Neural progenitor cell (in vitro differentiated cells): ENCODE data around the gene GRIK3. TPM values are rescaled to one million over a fixed set of nuclear protein-coding genes. Genes with fewer than 3 reads are reported as not detected.

Experiments
- DNase-seq: peaks from one replicate; pipeline ENCODE4 v3.0.0-alpha.2; 2016; ENCODE audit warnings: low spot score
- H2AFZ ChIP-seq: fragments of 200-600 bp; sonication (generic); replicated peaks from 2 replicates; pipeline ENCODE4 v1.6.1; 2016; ENCODE audit warnings: antibody characterized with exemption
- H3F3A ChIP-seq: fragments of 200-600 bp; sonication (generic); 2 replicates; pipeline ENCODE4 v1.6.1; 2016; ENCODE audit warnings: antibody characterized with exemption, low read depth
- H3K27ac ChIP-seq: fragments of 200-600 bp; sonication (generic); 2 replicates; pipeline ENCODE4 v1.5.1; 2016; ENCODE audit warnings: mild to moderate bottlenecking
- H3K27me3 ChIP-seq: fragments of 200-600 bp; sonication (generic); 2 replicates; pipeline ENCODE4 v1.6.1; 2016; ENCODE audit warnings: mild to moderate bottlenecking, moderate library complexity
- H3K36me3 ChIP-seq: fragments of 200-600 bp; sonication (generic); 2 replicates; pipeline ENCODE4 v1.5.1; 2016
- H3K4me1 ChIP-seq: fragments of 200-600 bp; sonication (generic); 2 replicates; pipeline ENCODE4 v1.6.1; 2016; ENCODE audit warnings: mixed run types
- H3K4me2 ChIP-seq: fragments of 200-600 bp; sonication (generic); 2 replicates; pipeline ENCODE4 v1.6.1; 2016
- H3K4me3 ChIP-seq: fragments of 200-600 bp; sonication (generic); 2 replicates; pipeline ENCODE4 v1.5.1; 2016
- H3K79me2 ChIP-seq: fragments of 200-600 bp; sonication (generic); 2 replicates; pipeline ENCODE4 v1.6.1; 2016; ENCODE audit warnings: low read depth
- H3K9ac ChIP-seq: fragments of 200-600 bp; sonication (generic); 2 replicates; pipeline ENCODE4 v1.6.1; 2016
- H3K9me3 ChIP-seq: fragments of 200-600 bp; sonication (generic); 2 replicates; pipeline ENCODE4 v1.5.1; 2016; ENCODE audit warnings: low read depth
- H4K20me1 ChIP-seq: fragments of 200-600 bp; sonication (generic); 2 replicates; pipeline ENCODE4 v1.6.1; 2016; ENCODE audit warnings: low read depth
- H3K27ac Mint-ChIP-seq: 3 replicates; pipeline ENCODE4 v1.8.0; 2021; ENCODE audit warnings: mixed read lengths
- H3K27me3 Mint-ChIP-seq: 2 replicates; pipeline ENCODE4 v1.8.0; 2022; ENCODE audit warnings: low read depth, mild to moderate bottlenecking, inconsistent platforms, moderate library complexity, mixed read lengths; ENCODE audit not compliant: insufficient read depth
- H3K36me3 Mint-ChIP-seq: 3 replicates; pipeline ENCODE4 v1.8.0; 2021; ENCODE audit warnings: mixed read lengths
- H3K4me1 Mint-ChIP-seq: 3 replicates; pipeline ENCODE4 v1.8.0; 2021; ENCODE audit warnings: mixed read lengths
- H3K4me3 Mint-ChIP-seq: 3 replicates; pipeline ENCODE4 v1.8.0; 2021; ENCODE audit warnings: mild to moderate bottlenecking, moderate library complexity, mixed read lengths
- H3K9me3 Mint-ChIP-seq: 3 replicates; pipeline ENCODE4 v1.8.0; 2020; ENCODE audit warnings: mixed read lengths
- EZH2 ChIP-seq: fragments of 200-600 bp; sonication (generic); IDR thresholded peaks from 2 replicates; pipeline ENCODE4 v1.6.1; 2017; ENCODE audit warnings: antibody characterized with exemption, mild to moderate bottlenecking, moderate library complexity
- EZH2phosphoT487 ChIP-seq: fragments of 200-600 bp; sonication (generic); IDR thresholded peaks from 2 replicates; pipeline ENCODE4 v1.6.1; 2017; ENCODE audit warnings: antibody characterized with exemption
- total RNA-seq: library from RNA; depleted of rRNA; stranded (reverse); fragments of >200 nt; gene quantifications from 2 replicates; pipeline ENCODE4 v1.2.3, GENCODE V29; 2015; ENCODE audit warnings: low replicate concordance
- TF ChIP-seq, protein P1 (sequence below): fragments of 200-600 bp; sonication (generic); IDR thresholded peaks from 2 replicates; pipeline ENCODE4 v1.5.1; 2017; ENCODE audit warnings: antibody characterized with exemption, mild to moderate bottlenecking

The GRIK3 gene
- total RNA-seq, 1 donor from 2014 or later = 1.7 TPM

DNA sequence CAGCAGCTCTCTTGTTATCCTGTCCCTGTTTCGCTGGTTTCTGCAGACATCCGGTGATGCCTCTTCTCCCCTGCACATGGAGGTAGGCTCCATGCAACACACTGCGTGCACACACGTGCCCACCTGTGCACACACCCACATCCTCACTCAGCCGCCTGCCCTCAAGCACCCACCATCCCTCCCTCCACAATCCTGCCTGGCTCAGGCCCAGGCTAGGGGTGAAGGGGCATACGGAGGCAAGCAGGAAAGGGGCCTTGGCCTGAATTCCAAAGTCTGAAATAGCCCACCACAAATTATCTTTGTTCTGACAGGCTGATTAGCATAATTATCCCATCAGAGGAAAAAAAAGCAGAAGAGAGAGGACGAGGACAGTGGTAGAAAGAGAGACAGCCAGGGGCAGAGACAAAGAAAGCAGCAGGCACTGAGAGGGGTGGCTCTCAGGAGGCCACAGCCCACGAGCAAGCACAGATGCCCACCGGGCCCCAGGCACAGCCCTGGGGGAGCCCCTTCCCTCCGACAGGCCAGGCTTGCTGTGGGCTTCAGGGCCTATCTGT lies 73.2 kb downstream of the GRIK3 start:
- Mint-ChIP-seq H3K4me3 (no peak overlapping the region), H3K27me3 (peaks cover 13% of the 10 kb centered on the region), H3K4me1 (no peaks in the 10 kb centered on the region), H3K9me3 (no peaks in the 10 kb centered on the region), H3K36me3 (no peaks in the 10 kb centered on the region), H3K27ac (no peak overlapping the region)
- no peak overlapping the region for H3K4me2 ChIP-seq
- no peaks in the 10 kb centered on the region for H3K27me3 ChIP-seq
- no peak for DNase-seq
- peaks cover 2% of the 10 kb centered on the region for H4K20me1 ChIP-seq
- no peak overlapping the region for H3K4me3 ChIP-seq
- H3K79me2 ChIP-seq = no peaks in the 10 kb centered on the region
- H3F3A ChIP-seq = no peaks in the 10 kb centered on the region
- H3K9me3 ChIP-seq = no peaks in the 10 kb centered on the region
- H3K27ac ChIP-seq = no peak overlapping the region
- no peak overlapping the region for H3K9ac ChIP-seq
- TF ChIP-seq EZH2 = no peak
- TF ChIP-seq, protein P1, sequence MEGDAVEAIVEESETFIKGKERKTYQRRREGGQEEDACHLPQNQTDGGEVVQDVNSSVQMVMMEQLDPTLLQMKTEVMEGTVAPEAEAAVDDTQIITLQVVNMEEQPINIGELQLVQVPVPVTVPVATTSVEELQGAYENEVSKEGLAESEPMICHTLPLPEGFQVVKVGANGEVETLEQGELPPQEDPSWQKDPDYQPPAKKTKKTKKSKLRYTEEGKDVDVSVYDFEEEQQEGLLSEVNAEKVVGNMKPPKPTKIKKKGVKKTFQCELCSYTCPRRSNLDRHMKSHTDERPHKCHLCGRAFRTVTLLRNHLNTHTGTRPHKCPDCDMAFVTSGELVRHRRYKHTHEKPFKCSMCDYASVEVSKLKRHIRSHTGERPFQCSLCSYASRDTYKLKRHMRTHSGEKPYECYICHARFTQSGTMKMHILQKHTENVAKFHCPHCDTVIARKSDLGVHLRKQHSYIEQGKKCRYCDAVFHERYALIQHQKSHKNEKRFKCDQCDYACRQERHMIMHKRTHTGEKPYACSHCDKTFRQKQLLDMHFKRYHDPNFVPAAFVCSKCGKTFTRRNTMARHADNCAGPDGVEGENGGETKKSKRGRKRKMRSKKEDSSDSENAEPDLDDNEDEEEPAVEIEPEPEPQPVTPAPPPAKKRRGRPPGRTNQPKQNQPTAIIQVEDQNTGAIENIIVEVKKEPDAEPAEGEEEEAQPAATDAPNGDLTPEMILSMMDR = no peak
- H3K4me1 ChIP-seq = no peaks in the 10 kb centered on the region
- no peaks in the 10 kb centered on the region for H3K36me3 ChIP-seq
- no peak overlapping the region for H2AFZ ChIP-seq

DNA sequence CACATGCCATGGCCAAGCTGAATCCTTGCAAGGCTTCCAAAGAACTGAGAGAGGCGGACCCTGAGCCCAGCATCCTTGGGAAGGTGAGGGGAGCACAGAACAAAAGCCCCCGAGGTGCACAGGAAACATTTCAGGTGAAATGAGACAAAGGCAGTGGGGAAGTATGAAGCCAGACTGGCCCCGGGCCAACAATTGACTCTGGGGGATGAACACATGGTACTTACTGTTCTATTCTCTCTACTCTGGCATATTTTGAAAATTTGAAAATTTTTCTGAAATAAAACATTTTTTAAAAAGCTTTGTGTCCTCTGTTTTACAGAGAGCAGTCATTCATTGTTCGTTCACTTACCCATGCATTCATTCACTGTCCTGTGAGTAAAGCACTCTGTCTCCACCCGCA lies 77.7 kb downstream of the GRIK3 start:
- Histone ChIP-seq H3K4me3 (no peak overlapping the region), H3K27ac (no peak overlapping the region), H3K9me3 (no peaks in the 10 kb centered on the region), H2AFZ (no peak overlapping the region), H3K27me3 (no peaks in the 10 kb centered on the region), H3K36me3 (no peaks in the 10 kb centered on the region), H3K4me2 (no peak overlapping the region), H3F3A (no peaks in the 10 kb centered on the region), H3K79me2 (no peaks in the 10 kb centered on the region), H3K9ac (no peak overlapping the region), H4K20me1 (no peaks in the 10 kb centered on the region), H3K4me1 (peaks cover 3% of the 10 kb centered on the region)
- Mint-ChIP-seq H3K27ac (no peak overlapping the region), H3K36me3 (no peaks in the 10 kb centered on the region), H3K27me3 (peaks cover 11% of the 10 kb centered on the region), H3K9me3 (no peaks in the 10 kb centered on the region), H3K4me3 (no peak overlapping the region), H3K4me1 (peaks cover 4% of the 10 kb centered on the region)
- no peak for TF ChIP-seq EZH2
- TF ChIP-seq, protein P1 = no peak
- TF ChIP-seq EZH2phosphoT487 = no peak
- DNase-seq = no peak

DNA sequence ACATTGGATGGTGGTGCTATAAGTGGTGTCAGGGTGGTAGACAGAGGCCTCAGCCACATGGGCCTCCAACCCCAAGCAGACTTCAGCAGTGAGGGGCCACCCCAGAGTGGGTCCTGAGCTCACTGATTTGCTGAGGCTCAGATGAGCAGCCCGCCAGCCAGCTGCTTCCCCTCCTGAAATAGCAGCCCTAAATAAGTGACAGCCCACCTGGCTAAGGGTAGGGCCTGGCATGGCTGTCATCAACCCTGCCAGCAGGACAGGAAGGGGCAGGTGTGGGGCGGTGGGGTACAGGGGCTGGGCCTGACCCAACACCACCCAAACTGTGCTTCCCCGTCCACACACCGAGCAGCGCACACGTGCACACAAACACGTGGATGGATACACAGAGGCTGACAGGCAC lies 79.3 kb downstream of the GRIK3 start:
- Histone ChIP-seq H3K27me3 (no peaks in the 10 kb centered on the region), H3K4me2 (no peak overlapping the region), H3K9me3 (no peaks in the 10 kb centered on the region), H4K20me1 (no peaks in the 10 kb centered on the region), H3K4me1 (peaks cover 14% of the 10 kb centered on the region), H3K4me3 (no peak overlapping the region), H3K27ac (no peak overlapping the region), H3K36me3 (no peaks in the 10 kb centered on the region), H2AFZ (no peak overlapping the region), H3F3A (no peaks in the 10 kb centered on the region), H3K79me2 (no peaks in the 10 kb centered on the region), H3K9ac (no peak overlapping the region)
- peaks cover 8% of the 10 kb centered on the region for H3K27me3 Mint-ChIP-seq
- no peak overlapping the region for H3K27ac Mint-ChIP-seq
- DNase-seq = no peak
- no peak for TF ChIP-seq EZH2
- H3K36me3 Mint-ChIP-seq = no peaks in the 10 kb centered on the region
- peaks cover 15% of the 10 kb centered on the region for H3K4me1 Mint-ChIP-seq
- H3K9me3 Mint-ChIP-seq = no peaks in the 10 kb centered on the region
- no peak overlapping the region for H3K4me3 Mint-ChIP-seq

DNA sequence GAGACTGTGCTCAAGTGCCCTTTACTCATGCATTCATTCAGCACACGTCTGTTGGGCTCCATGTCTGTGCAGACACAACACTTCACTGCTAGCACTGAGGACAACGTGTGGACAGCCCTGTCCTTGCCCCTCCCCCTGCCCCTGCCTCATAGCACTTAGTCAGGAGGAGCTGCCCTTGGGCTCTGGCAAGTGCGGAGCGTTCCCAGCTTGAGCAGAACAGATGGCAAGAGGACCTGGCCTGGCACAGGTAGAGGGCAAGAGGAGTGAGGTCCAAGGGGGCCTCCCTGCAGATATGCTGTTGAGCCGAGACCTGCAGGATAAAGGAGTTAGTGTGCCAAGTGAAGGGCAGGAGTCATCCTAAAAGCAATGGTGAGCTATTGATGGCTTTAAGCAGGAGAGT lies 81.3 kb downstream of the GRIK3 start:
- Histone ChIP-seq H3K4me3 (no peak overlapping the region), H4K20me1 (no peaks in the 10 kb centered on the region), H3K79me2 (no peaks in the 10 kb centered on the region), H3K4me2 (no peak overlapping the region), H3K9me3 (no peaks in the 10 kb centered on the region), H3K9ac (no peak overlapping the region), H3K4me1 (peaks cover 14% of the 10 kb centered on the region), H3K27me3 (no peaks in the 10 kb centered on the region), H2AFZ (no peak overlapping the region), H3F3A (no peaks in the 10 kb centered on the region), H3K27ac (no peak overlapping the region), H3K36me3 (no peaks in the 10 kb centered on the region)
- H3K9me3 Mint-ChIP-seq = peaks cover 2% of the 10 kb centered on the region
- H3K27me3 Mint-ChIP-seq = peaks cover 14% of the 10 kb centered on the region
- DNase-seq = no peak
- H3K36me3 Mint-ChIP-seq = no peaks in the 10 kb centered on the region
- peaks cover 15% of the 10 kb centered on the region for H3K4me1 Mint-ChIP-seq
- no peak overlapping the region for H3K4me3 Mint-ChIP-seq
- no peak overlapping the region for H3K27ac Mint-ChIP-seq
- TF ChIP-seq EZH2 = no peak
- TF ChIP-seq, protein P1 = no peak
- no peak for TF ChIP-seq EZH2phosphoT487
